Colon (tissue), 2 donors: ENCODE measurements around the gene TECR.
"Not testable (repeated sequence)": the region's sequence is repeated elsewhere in the genome, so short reads cannot be mapped to it uniquely, and the experiment has no call there.

ENCODE experiments used
- FAIRE-seq: peaks from 2 replicates; lab custom pipeline; 2012; peaks lifted over from hg19 to GRCh38; lab: Jason Lieb, UNC
- donor health status: control.
- donor health status: control.

TECR gene

DNA sequence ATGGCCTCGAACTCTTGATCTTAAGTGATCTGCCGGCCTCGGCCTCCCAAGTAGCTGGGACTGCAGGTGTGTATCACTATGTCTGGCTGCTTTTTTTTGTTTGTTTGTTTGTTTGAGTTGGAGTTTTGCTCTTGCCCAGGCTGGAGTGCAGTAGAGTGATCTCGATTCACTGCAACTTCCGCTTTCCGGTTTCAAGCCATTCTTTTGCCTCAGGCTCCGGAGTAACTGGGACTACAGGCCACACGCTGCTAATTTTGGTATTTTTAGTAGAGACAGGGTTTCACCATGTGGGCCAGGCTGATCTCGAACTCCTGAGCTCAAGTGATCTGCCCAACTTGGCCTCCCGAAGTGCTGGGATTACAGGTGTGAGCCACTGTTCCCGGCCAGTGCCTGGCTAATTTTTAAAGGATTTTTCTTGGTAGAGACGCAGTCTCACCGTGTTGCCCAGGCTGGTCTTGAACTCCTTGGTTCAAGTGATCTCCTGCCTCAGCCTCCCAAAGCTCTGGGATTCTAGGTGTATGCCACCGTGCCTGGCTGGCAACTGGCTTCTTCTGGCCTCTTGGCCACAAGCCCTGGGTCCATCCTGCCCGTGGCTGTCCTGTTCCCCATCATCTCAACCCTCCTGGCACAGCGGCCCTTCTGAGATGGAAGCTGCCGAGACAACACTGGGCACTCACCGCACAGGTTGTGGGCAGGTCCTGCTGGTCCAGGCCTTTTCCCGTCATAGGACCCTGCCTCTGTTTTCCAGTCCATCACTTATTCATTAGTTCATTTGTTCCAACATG, 11.5 kb downstream of the TECR start:
- FAIRE-seq: no peak

GRCh38 chr19:14541979-14542378, 12.6 kb downstream of the TECR start:
- FAIRE-seq: not testable (repeated sequence)

GRCh38 chr19:14542711-14543328, 13.4 kb downstream of the TECR start:
- no peak for FAIRE-seq

DNA sequence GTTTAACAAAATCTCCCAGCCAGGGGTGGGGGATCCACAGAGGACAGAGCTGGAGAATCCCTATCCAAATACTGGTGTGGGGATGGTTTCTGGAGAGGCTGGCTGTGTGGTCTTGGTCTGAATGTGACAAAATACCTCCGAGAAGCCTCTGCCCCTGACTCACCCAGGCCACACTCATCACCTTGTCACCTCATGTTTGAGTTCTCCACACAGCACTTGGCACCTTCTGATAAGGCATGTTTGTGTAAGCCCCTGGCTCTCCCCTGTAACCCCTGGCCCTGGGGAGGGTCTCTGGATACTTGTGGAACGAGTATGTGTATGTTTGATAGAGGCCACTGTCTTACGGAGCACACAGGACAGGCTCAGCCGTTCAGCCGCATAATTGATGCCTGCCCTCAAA, 14.7 kb downstream of the TECR start:
- FAIRE-seq: no peak

- FAIRE-seq: no peak
These were observed 15.8 kb downstream of the TECR start for GRCh38 chr19:14544977-14545715.

GRCh38 chr19:14545716-14546082, 16.3 kb downstream of the TECR start:
- FAIRE-seq: no peak

DNA sequence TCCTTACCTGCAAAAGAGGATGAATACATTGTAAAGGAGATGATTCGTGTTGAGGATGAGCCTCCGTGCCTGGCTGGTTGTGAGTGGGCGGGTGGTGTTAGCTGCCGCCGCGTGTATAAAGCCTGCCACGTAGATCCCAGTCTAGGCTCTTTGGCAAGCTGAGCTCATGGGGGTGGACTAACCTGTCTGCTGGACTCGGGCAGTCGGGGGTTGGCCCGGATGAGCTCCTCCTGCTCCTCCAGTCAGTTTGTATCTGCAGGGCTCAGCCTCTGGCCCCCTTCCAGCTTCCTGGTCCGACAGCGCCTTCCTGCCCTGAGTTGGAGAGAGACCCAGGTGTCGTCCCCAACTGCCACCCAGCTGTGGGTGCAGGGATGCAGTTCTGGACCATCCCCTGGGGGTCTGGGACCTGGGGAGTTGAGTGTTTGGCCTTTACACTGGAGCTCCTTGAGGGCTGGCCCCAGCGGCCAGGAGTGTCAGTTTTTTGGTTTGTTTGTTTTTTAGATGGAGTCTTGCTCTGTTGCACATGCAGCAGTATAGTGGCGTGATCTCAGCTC, 20.9 kb downstream of the TECR start:
- FAIRE-seq: no peak

DNA sequence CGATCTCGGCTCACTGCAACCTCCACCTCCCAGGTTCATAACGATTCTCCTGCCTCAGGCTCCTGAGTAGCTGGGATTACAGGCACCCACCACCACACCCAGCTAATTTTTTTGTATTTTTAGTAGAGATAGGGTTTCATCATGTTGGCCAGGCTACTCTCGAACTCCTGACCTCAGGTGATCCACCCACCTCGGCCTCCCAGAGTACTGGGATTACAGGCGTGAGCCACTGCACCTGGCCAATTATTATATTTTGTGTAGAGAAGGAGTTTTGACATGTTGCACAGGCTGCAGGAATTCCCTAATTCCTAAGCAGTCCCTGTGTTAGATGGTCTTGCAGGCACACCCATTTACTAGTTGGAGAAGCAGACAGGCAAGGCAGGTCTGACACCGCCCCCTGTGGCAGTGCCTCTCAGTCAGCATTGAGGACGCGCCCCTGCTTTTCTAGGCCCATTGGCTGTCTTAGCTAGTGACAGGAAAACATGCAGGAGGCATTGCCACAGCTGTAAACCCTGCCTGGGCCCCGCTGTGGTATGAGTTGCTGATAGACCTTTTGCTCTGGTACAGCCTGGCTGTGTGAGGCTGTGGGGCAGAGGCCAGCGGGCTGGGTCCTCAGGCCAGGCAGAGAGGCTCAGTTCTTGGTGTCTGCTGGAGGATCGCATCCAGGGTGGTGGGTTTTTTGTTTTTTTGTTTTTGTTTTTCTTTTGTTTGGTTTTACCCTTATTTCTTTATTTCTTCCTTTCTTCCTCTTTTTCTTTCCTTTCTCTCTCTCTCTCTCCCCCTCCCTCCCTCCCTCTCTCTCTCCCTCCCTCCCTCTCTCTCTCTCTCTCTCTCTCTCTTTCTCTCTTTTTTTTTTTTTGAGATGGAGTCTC, 22.0 kb downstream of the TECR start:
- FAIRE-seq: not testable (repeated sequence)

DNA sequence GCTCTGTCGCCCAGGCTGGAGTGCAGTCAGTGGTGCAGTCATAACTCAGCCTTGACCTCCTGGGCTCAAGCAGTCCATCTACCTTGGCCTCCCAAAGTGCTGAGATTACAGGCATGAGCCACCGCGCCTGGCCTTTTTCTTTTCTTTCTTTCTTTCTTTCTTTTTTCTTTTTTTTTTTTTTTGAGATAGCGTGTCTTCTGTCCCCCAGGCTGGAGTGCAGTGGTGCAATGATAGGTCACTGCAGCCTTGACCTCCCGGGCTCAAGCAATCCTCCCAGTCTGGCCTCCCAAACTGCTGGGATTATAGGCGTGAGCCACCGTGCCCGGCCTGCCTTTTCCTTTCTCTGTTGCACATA, 22.6 kb downstream of the TECR start:
- FAIRE-seq: not testable (repeated sequence)

DNA sequence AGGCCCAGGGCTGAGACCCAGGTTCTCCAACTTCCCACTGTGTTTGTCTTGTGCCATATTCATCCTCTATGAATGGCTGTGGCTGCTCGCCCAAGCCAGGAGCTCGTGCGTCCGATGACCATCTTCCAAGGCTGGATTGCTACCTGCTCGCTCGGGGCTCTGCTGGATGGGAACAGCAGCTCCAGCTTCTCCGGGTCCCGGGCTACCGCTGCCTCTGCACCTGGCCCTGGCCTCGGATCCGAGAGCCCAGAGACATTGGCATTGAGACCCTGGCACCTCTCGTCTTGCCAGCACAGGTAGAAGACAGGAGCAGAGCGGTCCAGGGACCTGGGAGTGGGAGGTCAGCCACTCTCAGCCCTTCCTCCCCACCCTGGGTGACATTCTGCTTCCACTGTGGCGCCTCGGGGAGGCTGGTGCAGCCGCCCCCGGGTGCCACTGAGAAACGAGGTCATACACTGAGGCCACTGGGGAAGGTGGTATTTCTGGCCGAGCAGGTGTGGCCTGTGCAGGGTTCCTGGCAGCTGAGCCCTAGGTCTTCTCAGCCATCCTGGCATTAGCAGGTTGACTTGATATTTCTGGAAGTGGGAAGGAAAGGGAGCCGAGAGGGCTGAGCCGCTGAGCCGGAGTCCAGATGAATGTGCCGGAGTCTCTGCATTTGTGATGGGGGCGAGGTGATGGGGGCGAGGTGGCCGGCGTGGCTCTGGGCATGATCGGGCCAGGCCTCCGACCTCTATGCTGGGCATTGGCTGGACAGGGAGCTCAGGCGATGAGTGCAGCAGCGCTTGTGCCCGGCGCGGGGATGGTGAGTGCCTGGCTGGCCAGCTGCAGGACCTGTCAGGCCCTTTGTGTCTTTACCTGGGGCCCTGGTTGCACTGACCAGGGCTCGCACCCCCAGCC, 23.9 kb downstream of the TECR start:
- FAIRE-seq: no peak

- FAIRE-seq: no peak
These were observed 24.5 kb downstream of the TECR start for GRCh38 chr19:14553939-14554243.

DNA sequence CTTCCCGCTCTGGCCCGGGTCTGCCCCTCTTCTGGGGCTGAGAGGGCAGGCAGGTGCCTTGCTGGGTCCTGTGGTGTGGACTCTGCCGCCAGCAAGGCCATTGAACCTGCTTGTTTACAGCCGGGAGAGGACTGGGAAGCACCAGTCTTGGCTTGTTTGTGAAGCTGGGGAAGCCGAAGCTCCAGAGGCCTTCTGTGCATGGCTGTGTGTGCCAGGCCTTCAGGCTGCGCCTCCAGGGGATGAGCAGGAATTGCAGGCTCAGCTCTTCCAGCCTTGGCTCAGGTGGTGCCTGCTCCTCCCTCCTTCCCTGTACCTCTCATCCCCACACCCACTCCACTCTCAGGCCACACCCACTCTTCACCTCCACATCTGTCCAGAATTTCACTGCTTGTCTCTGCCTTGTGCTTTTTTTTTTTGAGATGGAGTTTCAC, 25.0 kb downstream of the TECR start:
- FAIRE-seq: no peak

- no peak for FAIRE-seq
These were observed 26.7 kb downstream of the TECR start for GRCh38 chr19:14555918-14556661.

DNA sequence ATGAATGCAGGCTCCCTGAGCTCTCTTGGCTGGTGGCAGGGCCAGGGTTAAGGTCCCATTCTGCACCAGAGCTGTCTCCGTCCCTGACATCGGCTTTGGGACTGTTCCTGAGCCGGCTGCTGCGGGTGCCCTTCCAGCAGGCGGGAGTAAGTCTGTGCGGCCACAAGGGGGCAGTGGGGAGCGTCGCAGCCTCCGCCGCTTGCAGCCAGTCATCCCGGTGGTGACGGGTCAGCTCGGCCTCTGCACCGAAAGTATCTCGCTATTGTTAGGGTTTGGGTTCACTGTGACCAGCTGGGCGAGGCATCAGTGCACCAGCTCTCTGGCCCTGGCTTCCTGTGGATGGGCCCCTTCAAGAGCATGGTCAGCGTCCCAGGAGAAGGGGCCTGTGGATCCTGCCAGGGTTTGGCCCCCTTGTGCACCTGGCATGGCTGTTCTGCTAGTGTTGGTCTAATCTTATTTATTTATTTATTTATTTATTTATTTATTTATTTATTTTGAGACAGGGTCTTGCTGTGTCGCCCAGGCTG, 27.3 kb downstream of the TECR start:
- FAIRE-seq: no peak

DNA sequence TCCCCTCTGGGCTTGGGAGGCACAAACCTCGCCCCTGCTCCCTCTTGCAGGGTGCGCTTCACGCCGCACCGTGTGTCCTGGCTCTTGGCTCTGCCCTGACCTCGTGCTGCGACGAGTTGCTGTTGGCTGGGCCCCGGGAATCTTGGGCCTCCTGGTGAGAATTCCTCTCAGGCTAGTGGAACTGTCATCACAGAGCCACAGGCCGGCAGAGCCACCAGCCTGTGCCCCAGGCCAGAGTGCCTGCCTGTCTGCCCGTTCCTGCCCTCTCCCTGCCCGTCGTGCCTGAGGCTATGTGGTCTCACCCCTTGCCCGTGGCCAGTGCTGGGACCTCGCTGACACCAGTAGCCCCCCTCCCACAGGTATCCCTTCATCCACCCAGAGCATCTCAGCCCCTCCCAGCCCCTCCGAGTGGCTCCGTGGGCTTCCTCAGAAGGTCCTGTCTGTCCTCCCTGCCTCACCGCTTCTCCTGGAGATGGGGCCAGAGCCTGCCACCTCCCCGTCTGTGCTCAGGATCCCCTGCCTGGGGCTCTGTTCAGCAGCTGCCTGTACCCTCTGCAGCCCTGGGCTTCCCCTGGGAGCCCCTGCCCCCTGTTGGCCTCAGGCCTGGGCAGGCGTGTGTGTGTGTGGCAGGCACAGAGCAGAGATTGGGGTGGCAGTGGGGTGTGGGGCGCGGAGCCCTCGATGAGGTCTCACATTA, 29.1 kb downstream of the TECR start:
- no peak for FAIRE-seq

DNA sequence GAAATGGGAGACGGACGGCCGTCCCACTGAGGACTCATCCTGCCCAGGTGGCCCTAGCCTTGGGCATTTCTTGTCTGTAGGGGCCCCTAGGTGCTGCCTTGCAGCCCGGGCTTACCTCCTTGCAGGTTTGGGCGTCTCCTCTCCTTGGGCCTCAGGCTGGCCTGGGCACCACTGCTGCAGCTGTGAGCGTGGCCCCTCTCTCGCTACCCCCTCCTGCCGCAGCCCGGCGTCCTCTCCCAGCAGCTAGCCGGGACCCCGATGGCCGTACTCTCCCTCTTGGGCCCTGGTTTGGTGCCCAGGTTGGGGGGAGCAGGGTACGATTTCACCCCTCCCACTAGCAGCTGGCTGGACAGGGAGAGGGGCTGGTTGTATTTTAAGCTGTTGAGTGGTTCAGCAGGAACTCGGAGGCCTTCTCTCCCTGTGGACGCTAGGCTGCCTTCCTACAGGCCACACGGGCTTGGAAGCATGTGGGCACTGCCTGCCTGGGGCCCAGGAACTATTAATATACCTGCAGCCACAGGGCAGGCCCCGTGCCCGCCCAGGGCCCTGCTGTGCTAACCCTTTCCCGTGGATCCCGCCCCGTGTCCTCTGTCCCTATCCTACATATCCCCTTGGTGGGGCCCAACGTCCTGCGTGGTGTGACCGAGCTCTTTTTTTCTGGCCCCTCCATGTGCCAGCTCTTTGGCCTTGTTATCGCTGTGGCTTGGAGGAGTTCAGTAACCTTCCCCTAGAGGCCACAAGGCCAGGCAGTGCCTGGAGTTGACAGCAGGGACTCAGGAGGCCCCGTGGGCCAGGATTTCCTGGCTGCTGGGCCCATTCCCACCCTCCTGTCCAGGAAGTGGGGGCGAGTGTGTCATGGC, 30.8 kb downstream of the TECR start:
- no peak for FAIRE-seq

DNA sequence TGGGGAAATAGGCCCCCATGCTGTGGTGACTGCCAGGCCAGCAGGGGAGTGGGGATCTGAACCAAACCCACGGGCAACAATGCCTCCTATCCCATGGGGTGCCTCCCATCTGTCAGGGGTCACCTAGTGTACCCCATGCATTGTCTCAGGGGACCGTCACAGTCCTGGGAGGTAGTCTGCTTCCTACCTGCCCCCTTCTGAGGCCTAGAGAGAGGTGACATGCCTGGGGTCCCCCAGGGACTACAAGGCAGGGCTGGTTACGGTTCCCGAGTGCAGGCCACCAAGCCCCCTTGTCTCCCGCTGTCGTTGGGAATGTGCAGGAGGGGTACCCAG, 31.3 kb downstream of the TECR start:
- FAIRE-seq: no peak

GRCh38 chr19:14561249-14561648, 31.9 kb downstream of the TECR start:
- no peak for FAIRE-seq
